OCI-LY1 (cell line): ENCODE measurements around the gene MARS1.
A peak's percentile ranks its signal among the peaks of the same experiment; 100 is the strongest.

Source experiments
- H2AFZ ChIP-seq: fragments of 200-600 bp; sonication (generic), shearing (Covaris generic); 2 replicates; pipeline ENCODE4 v1.6.0; 2014; ENCODE audit warnings: antibody characterized with exemption, mild to moderate bottlenecking, low read length
- H3F3A ChIP-seq: fragments of 200-600 bp; sonication (generic), shearing (Covaris generic); 2 replicates; pipeline ENCODE4 v1.6.0; 2014; ENCODE audit warnings: mild to moderate bottlenecking, antibody characterized with exemption, low read length, moderate library complexity; ENCODE audit not compliant: insufficient read depth
- H3K27ac ChIP-seq: fragments of 200-600 bp; sonication (generic); 2 replicates; pipeline ENCODE4 v1.5.1; 2014; ENCODE audit warnings: low read length, mixed run types, mild to moderate bottlenecking, low read depth; ENCODE audit not compliant: poor library complexity, severe bottlenecking
- H3K27me3 ChIP-seq: fragments of 200-600 bp; sonication (generic); 2 replicates; pipeline ENCODE4 v1.6.0; 2014; ENCODE audit warnings: antibody characterized with exemption, mild to moderate bottlenecking, low read length, moderate library complexity; ENCODE audit not compliant: insufficient read depth
- H3K36me3 ChIP-seq: fragments of 200-600 bp; sonication (generic); 2 replicates; pipeline ENCODE4 v1.6.1; 2014; ENCODE audit warnings: mild to moderate bottlenecking, antibody characterized with exemption, low read length, moderate library complexity, mixed read lengths; ENCODE audit not compliant: insufficient read depth
- H3K4me1 ChIP-seq: fragments of 200-600 bp; sonication (generic); 2 replicates; pipeline ENCODE4 v1.5.1; 2014; ENCODE audit warnings: mild to moderate bottlenecking, low read length, moderate library complexity; ENCODE audit not compliant: insufficient read depth, severe bottlenecking
- H3K4me2 ChIP-seq: fragments of 200-600 bp; sonication (generic), shearing (Covaris generic); 2 replicates; pipeline ENCODE4 v1.6.1; 2014; ENCODE audit warnings: low read length
- H3K4me3 ChIP-seq: fragments of 200-600 bp; sonication (generic); 2 replicates; pipeline ENCODE4 v1.5.1; 2014; ENCODE audit warnings: low read length, low read depth, mild to moderate bottlenecking, mixed read lengths; ENCODE audit not compliant: poor library complexity, severe bottlenecking
- H3K79me2 ChIP-seq: fragments of 200-600 bp; shearing (Covaris generic); 2 replicates; pipeline ENCODE4 v1.6.1; 2016; ENCODE audit warnings: mixed run types, low read length, mixed read lengths; ENCODE audit not compliant: insufficient read depth
- H3K9ac ChIP-seq: fragments of 200-600 bp; sonication (generic), shearing (Covaris generic); 2 replicates; pipeline ENCODE4 v1.6.1; 2014; ENCODE audit warnings: mild to moderate bottlenecking, low read length, mixed read lengths
- H3K9me2 ChIP-seq: fragments of 200-600 bp; sonication (generic), shearing (Covaris generic); 2 replicates; pipeline ENCODE4 v1.6.1; 2014; ENCODE audit warnings: low read depth, mild to moderate bottlenecking, low read length, mixed read lengths
- H3K9me3 ChIP-seq: fragments of 200-600 bp; shearing (Covaris generic); 2 replicates; pipeline ENCODE4 v1.6.1; 2014; ENCODE audit warnings: low read length, mixed read lengths
- H4K20me1 ChIP-seq: fragments of 200-600 bp; sonication (generic), shearing (Covaris generic); 2 replicates; pipeline ENCODE4 v1.6.0; 2016; ENCODE audit warnings: mild to moderate bottlenecking, low read length; ENCODE audit not compliant: insufficient read depth
- CTCF ChIP-seq: fragments of 200-600 bp; sonication (generic), shearing (Covaris generic); IDR thresholded peaks from 2 replicates; pipeline ENCODE4 v1.5.1; 2017; ENCODE audit warnings: mild to moderate bottlenecking, antibody characterized with exemption, low read length, moderate library complexity, mixed read lengths
- EZH2 ChIP-seq: fragments of 200-600 bp; sonication (generic), shearing (Covaris generic); IDR thresholded peaks from 2 replicates; pipeline ENCODE4 v1.8.0; 2017; ENCODE audit warnings: borderline replicate concordance, mixed run types, mild to moderate bottlenecking, antibody characterized with exemption, low read length, moderate library complexity, mixed read lengths

Gene MARS1

GRCh38 chr12:57518176-57518919, 30.5 kb downstream of the MARS1 start:
- TF ChIP-seq EZH2 (no peak), CTCF (no peak)
- Histone ChIP-seq H3K79me2 (peaks cover 11% of the 10 kb centered on the region), H3K9me3 (no peaks in the 10 kb centered on the region), H3K9me2 (no peaks in the 10 kb centered on the region), H3K9ac (no peak overlapping the region), H3K4me2 (peak overlapping the region; percentile 87; the same call in 1 of the 2 replicates), H3K4me3 (peak overlapping the region; percentile 87), H3K27me3 (no peaks in the 10 kb centered on the region), H4K20me1 (no peaks in the 10 kb centered on the region), H3K27ac (peak overlapping the region; percentile 9), H2AFZ (no peak overlapping the region), H3K4me1 (peaks cover 35% of the 10 kb centered on the region), H3K36me3 (peaks cover 59% of the 10 kb centered on the region), H3F3A (0 out of 2 replicates have a peak, but pooled peaks cover 10% of the 10 kb centered on the region)

DNA sequence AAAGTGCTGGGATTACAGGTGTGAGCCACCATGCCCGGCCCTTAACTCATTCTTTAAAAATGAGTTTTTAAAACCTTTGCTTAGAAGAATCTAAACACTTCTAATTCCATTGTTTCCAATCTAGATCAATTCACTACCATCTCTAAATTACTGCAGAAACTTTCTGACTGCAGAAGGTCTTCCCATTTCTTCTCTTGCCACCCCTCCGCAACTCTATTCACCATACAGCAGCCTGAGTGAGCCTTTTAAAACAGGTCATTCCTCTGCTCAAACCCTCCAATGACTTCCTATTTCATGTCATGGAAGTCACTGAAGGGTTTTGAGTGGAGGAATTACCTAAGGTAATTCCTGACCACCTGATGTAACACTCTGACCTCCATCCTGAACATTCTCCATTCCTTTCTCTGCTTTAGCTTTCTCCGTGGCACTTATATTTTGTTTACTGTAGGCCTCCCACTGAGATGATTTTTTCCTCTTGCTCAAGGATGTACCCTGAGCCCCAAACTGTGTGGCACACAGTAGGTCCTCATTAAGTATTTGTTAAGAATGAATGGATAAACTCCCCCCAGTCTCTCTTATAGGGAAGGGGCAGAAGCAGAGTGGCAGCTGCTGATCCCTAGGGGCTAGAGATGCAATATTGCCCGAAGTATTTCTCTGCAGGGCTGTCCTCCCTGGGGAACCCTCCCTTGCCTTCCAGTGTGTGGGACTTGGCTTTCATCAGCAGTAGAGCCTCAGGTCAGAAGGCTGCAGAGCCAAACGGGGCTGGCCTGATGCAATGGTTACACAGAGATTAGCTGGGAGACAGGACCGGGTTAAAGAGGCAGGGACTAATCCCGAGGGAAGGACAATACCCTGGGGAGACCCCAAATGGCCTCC, 31.3 kb downstream of the MARS1 start:
- H3K27me3 ChIP-seq, result no peaks in the 10 kb centered on the region
- peaks cover 11% of the 10 kb centered on the region for H3K79me2 ChIP-seq
- no peaks in the 10 kb centered on the region for H4K20me1 ChIP-seq

GRCh38 chr12:57519796-57520052, 31.9 kb downstream of the MARS1 start:
- 0 out of 2 replicates have a peak, but pooled peaks cover 10% of the 10 kb centered on the region for H3F3A ChIP-seq
- TF ChIP-seq EZH2, result no peak
- TF ChIP-seq CTCF, result no peak; the same call in 1 of the 2 replicates
- no peaks in the 10 kb centered on the region for H3K27me3 ChIP-seq
- peak overlapping the region; percentile 87 for H3K4me3 ChIP-seq
- H3K9me3 ChIP-seq, result no peaks in the 10 kb centered on the region
- peak overlapping the region; percentile 76 for H3K27ac ChIP-seq
- H3K9me2 ChIP-seq, result no peaks in the 10 kb centered on the region
- no peak overlapping the region for H2AFZ ChIP-seq
- H3K36me3 ChIP-seq, result peaks cover 51% of the 10 kb centered on the region
- no peaks in the 10 kb centered on the region for H4K20me1 ChIP-seq
- peaks cover 49% of the 10 kb centered on the region for H3K4me1 ChIP-seq
- H3K79me2 ChIP-seq, result peaks cover 11% of the 10 kb centered on the region
- H3K4me2 ChIP-seq, result peak overlapping the region; percentile 87
- peak overlapping the region; percentile 90 for H3K9ac ChIP-seq

More for the DNA sequence above, 31.3 kb downstream of the MARS1 start:
- Histone ChIP-seq H3K4me2 (peak overlapping the region; percentile 87), H3K27ac (peak overlapping the region; percentile 76), H3K9me3 (no peaks in the 10 kb centered on the region), H3K9me2 (no peaks in the 10 kb centered on the region), H2AFZ (no peak overlapping the region), H3K4me1 (peaks cover 43% of the 10 kb centered on the region), H3F3A (0 out of 2 replicates have a peak, but pooled peaks cover 10% of the 10 kb centered on the region), H3K9ac (peak overlapping the region; percentile 90), H3K36me3 (peaks cover 53% of the 10 kb centered on the region), H3K4me3 (peak overlapping the region; percentile 87)
- TF ChIP-seq EZH2, result no peak
- TF ChIP-seq CTCF, result no peak
